Liver (tissue), 3 donors: Measurements from ENCODE around the gene TMPRSS6.

Experiments used
- CTCF ChIP-seq: fragments of 150-350 bp; IDR thresholded peaks from 2 replicates; pipeline ENCODE4 v1.5.1; 2017; ENCODE audit warnings: improper control_type of control experiment, low read depth, low read length; ENCODE audit not compliant: missing input control
- GABPA ChIP-seq, 2 donors: IDR thresholded peaks in 1 of 2; conservative IDR thresholded peaks in 1 of 2; 2 replicates each; pipeline ENCODE4 v1.6.1; 2016; ENCODE audit warnings: antibody characterized with exemption in 2 of 2, mild to moderate bottlenecking in 1 of 2, moderate library complexity in 1 of 2
- MAX ChIP-seq: IDR thresholded peaks from 2 replicates; pipeline ENCODE4 v1.6.1; 2016; ENCODE audit warnings: antibody characterized with exemption
- RAD21 ChIP-seq, 2 donors: IDR thresholded peaks; 2 replicates each; pipeline ENCODE4 v1.6.1; 2016; ENCODE audit warnings: antibody characterized with exemption in 2 of 2, mild to moderate bottlenecking in 2 of 2
- RXRA ChIP-seq, 2 donors: IDR thresholded peaks; 2 replicates each; pipeline ENCODE4 v1.6.1; 2017 to 2018; ENCODE audit warnings: antibody characterized with exemption in 2 of 2, mild to moderate bottlenecking in 1 of 2
- TAF1 ChIP-seq: conservative IDR thresholded peaks from 2 replicates; pipeline ENCODE4 v1.6.1; 2016; ENCODE audit warnings: antibody characterized with exemption, mild to moderate bottlenecking
- YY1 ChIP-seq: IDR thresholded peaks from 2 replicates; pipeline ENCODE4 v1.6.1; 2016; ENCODE audit warnings: antibody characterized with exemption, mild to moderate bottlenecking
- donor health status: healthy.
- donor health status: healthy.

DNA sequence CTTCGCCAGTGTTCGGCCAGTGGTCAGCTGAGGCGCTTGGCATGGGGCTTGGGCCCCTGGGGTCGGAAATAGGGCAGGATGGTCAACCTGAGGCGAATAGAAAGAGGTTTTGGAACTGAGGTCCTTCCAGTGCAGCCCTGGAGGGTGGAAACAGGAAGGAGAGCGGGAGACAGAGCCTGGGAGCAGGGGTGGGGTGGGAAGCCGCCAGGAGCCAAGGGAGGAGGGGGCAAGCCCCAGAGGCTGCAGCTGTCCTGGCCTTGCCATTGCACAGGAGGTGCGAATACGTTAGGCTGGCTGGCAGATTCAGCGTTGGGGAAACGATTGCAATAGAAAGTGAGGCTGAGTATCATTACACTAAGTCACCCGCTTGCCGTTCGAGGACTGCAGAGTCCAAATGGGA is 71.8 kb downstream of the TMPRSS6 start:
- TF ChIP-seq CTCF, result no peak
- no peak for TF ChIP-seq GABPA (IDR thresholded peaks at IDR 0.05 in 1 of 2, conservative IDR thresholded peaks at IDR 0.05 in 1 of 2)
- TF ChIP-seq TAF1, result no peak
- TF ChIP-seq YY1, result no peak
- no peak for TF ChIP-seq RAD21 (IDR thresholded peaks at IDR 0.05)
- no peak for TF ChIP-seq MAX
- no peak for TF ChIP-seq RXRA (IDR thresholded peaks at IDR 0.05)
